ENCODE data around the gene AKT3.

Gene AKT3

GRCh38 chr1:243501002-243501401 lies 349.0 kb downstream of the AKT3 start:
- no peak for TF ChIP-seq CTCF (IDR thresholded peaks at IDR 0.05)
- Histone ChIP-seq H3K27ac (no peak overlapping the region), H3K36me3 (peaks cover 13 to 64% (median 32%) of the 10 kb centered on the region in 3 donors), H3K27me3 (no peaks in the 10 kb centered on the region), H3K9me3 (no peaks in the 10 kb centered on the region), H3K4me1 (peaks cover 0 to 4% (median 0%) of the 10 kb centered on the region in 4 donors), H3K4me3 (no peak overlapping the region)
- intact Hi-C loops (cut with DNase I; ENCODE audit: low total_unique reads) = no loop called here
- DNase-seq = no peak

GRCh38 chr1:243500512-243500911 lies 349.5 kb downstream of the AKT3 start:
- no peak for TF ChIP-seq CTCF (IDR thresholded peaks at IDR 0.05)
- Histone ChIP-seq H3K27ac (no peak overlapping the region), H3K36me3 (peaks cover 13 to 59% (median 27%) of the 10 kb centered on the region in 3 donors), H3K9me3 (no peaks in the 10 kb centered on the region), H3K4me3 (no peak overlapping the region), H3K4me1 (peaks cover 0 to 4% (median 2%) of the 10 kb centered on the region in 4 donors), H3K27me3 (no peaks in the 10 kb centered on the region)
- no peak for DNase-seq
- intact Hi-C loops (cut with DNase I; ENCODE audit: low total_unique reads) = no loop called here

- H3K27me3 ChIP-seq = no peaks in the 10 kb centered on the region
- intact Hi-C loops (cut with DNase I; ENCODE audit: low total_unique reads) = no loop called here
- no peaks in the 10 kb centered on the region for H3K9me3 ChIP-seq
- H3K36me3 ChIP-seq = peaks cover 7 to 52% (median 21%) of the 10 kb centered on the region in 3 donors
- no peak for DNase-seq
- no peak for TF ChIP-seq CTCF (IDR thresholded peaks at IDR 0.05)
- H3K4me1 ChIP-seq = peaks cover 0 to 6% (median 2%) of the 10 kb centered on the region in 4 donors
- no peak overlapping the region for H3K4me3 ChIP-seq
- H3K27ac ChIP-seq = no peak overlapping the region
Observed at GRCh38 chr1:243499711-243500110, 350.3 kb downstream of the AKT3 start.

- TF ChIP-seq CTCF (IDR thresholded peaks at IDR 0.05) = no peak
- intact Hi-C loops (cut with DNase I; ENCODE audit: low total_unique reads) = no loop called here
- Histone ChIP-seq H3K9me3 (no peaks in the 10 kb centered on the region), H3K36me3 (peaks cover 3 to 47% (median 18%) of the 10 kb centered on the region in 3 donors), H3K27me3 (no peaks in the 10 kb centered on the region), H3K4me1 (peaks cover 0 to 6% (median 2%) of the 10 kb centered on the region in 4 donors), H3K27ac (no peak overlapping the region), H3K4me3 (no peak overlapping the region)
- DNase-seq = no peak
Observed at GRCh38 chr1:243499248-243499647, 350.8 kb downstream of the AKT3 start.

- intact Hi-C loops (cut with DNase I; ENCODE audit: low total_unique reads) = no loop called here
- Histone ChIP-seq H3K4me3 (no peak overlapping the region), H3K27me3 (no peaks in the 10 kb centered on the region), H3K9me3 (no peaks in the 10 kb centered on the region), H3K27ac (no peak overlapping the region), H3K4me1 (peaks cover 0 to 6% (median 2%) of the 10 kb centered on the region in 4 donors), H3K36me3 (peaks cover 0 to 39% (median 7%) of the 10 kb centered on the region in 3 donors)
- TF ChIP-seq CTCF (IDR thresholded peaks at IDR 0.05) = no peak
- no peak for DNase-seq
Observed at GRCh38 chr1:243497939-243498681, 351.9 kb downstream of the AKT3 start.

Data from tibial artery (tissue), 4 donors.